H1 (cell line): ENCODE measurements around the gene C14orf132. TPM values are rescaled to one million over a fixed set of nuclear protein-coding genes. Genes with fewer than 3 reads are reported as not detected.

Experiments used
- CTCF ChIP-seq, 3 experiments: IDR thresholded peaks; 1 replicate in 2 of 3; 2 replicates in 1 of 3; pipeline versions ENCODE4 v1.5.1 to v1.6.1; 2011; ENCODE audit warnings: low read length in 3 of 3, mild to moderate bottlenecking in 3 of 3, inconsistent platforms in 2 of 3, low read depth in 1 of 3, moderate library complexity in 1 of 3; ENCODE audit not compliant: insufficient read depth in 1 of 3; ENCODE audit errors: control extremely low read depth in 1 of 3
- KDM4A ChIP-seq: IDR thresholded peaks from one replicate; pipeline ENCODE4 v1.7.1; 2012; ENCODE audit warnings: low read depth, mild to moderate bottlenecking, moderate library complexity, low read length, inconsistent platforms; ENCODE audit not compliant: severe bottlenecking
- POLR2AphosphoS5 ChIP-seq: IDR thresholded peaks from 2 replicates; pipeline ENCODE4 v1.6.1; 2011; ENCODE audit warnings: low read depth, low read length
- SIRT6 ChIP-seq: IDR thresholded peaks from one replicate; pipeline ENCODE4 v1.7.1; 2012; ENCODE audit warnings: low read length, inconsistent platforms
- polyA plus RNA-seq, 7 experiments: library from polyadenylated mRNA; depleted of rRNA in 3 of 7; stranded (reverse) in 5 of 7; unstranded in 2 of 7; fragments of >200 nt in 5 of 7; fragments of 200-250 nt in 2 of 7; gene quantifications; 1 replicate in 5 of 7; 2 replicates in 1 of 7; 4 replicates in 1 of 7; pipeline versions ENCODE4 v1.2.1 to v1.2.3, GENCODE V29; 2011 to 2013; ENCODE audit warnings: missing spikeins in 2 of 7, mixed read lengths in 2 of 7
- total RNA-seq: library from RNA; stranded (reverse); fragmentation: NEBNext Ultra II Directional; extraction: Animal tissue kit (Norgen Biotek cat#: 25700); gene quantifications from 2 replicates; pipeline ENCODE4 v1.2.1, GENCODE V29; 2021

C14orf132 gene
- total and polyA plus RNA-seq, 2 of the 8 experiments (the other 6 are each of a cell fraction or from before 2014, with no cell fraction given), result 11.7 to 32.5 TPM

- TF ChIP-seq CTCF (IDR thresholded peaks at IDR 0.05; ENCODE audit: control extremely low read depth in 1 of 3, insufficient read depth in 1 of 3, low read depth in 1 of 3, low read length in 3 of 3) (no peak), POLR2AphosphoS5 (no peak), SIRT6 (no peak), KDM4A (no peak)
Measured at GRCh38 chr14:96077983-96078624, 38.9 kb downstream of the C14orf132 start (continued).
